Upper lobe of left lung (tissue), 6 donors: ENCODE results near the gene TMEM132C. TPM values are rescaled to one million over a fixed set of nuclear protein-coding genes. Genes with fewer than 3 reads are reported as not detected.

Source experiments
- ATAC-seq, 2 donors: fragments of 200-7000 bp; cut with Tn5 transposase; one replicate each; pipeline ENCODE4 v1.9.1; 2022; ENCODE audit warnings: mild to moderate bottlenecking in 2 of 2, moderate library complexity in 2 of 2; ENCODE audit not compliant: low FRiP score in 2 of 2
- DNase-seq, 2 donors: peaks; one replicate each; pipeline ENCODE4 v3.0.0-alpha.2; 2019 to 2020
- H3K27ac ChIP-seq, 4 donors: fragments of 200-600 bp; sonication (generic); one replicate each; pipeline ENCODE4 v1.5.1; 2016 to 2019
- H3K27me3 ChIP-seq, 4 donors: fragments of 200-600 bp; sonication (generic); one replicate each; pipeline ENCODE4 v1.5.1; 2017 to 2019
- H3K36me3 ChIP-seq, 4 donors: fragments of 200-600 bp; sonication (generic); one replicate each; pipeline ENCODE4 v1.5.1; 2016 to 2019
- H3K4me1 ChIP-seq, 4 donors: fragments of 200-600 bp; sonication (generic); one replicate each; pipeline ENCODE4 v1.5.1; 2018 to 2019
- H3K4me3 ChIP-seq, 4 donors: fragments of 200-600 bp; sonication (generic); one replicate each; pipeline ENCODE4 v1.5.1; 2017 to 2019; ENCODE audit warnings: mild to moderate bottlenecking in 2 of 4, moderate library complexity in 1 of 4
- H3K9me3 ChIP-seq, 4 donors: fragments of 200-600 bp; sonication (generic); one replicate each; pipeline ENCODE4 v1.5.1; 2018 to 2019
- EP300 ChIP-seq, 4 donors: sonication (generic); formaldehyde crosslinking; IDR thresholded peaks; one replicate each; pipeline ENCODE4 v1.5.1; 2017; ENCODE audit warnings: antibody characterized with exemption in 4 of 4, control low read depth in 2 of 4
- POLR2A ChIP-seq, 4 donors: fragments of 450-650 bp; IDR thresholded peaks; one replicate each; pipeline ENCODE4 v1.5.1; 2016 to 2017; ENCODE audit warnings: antibody characterized with exemption in 4 of 4, mild to moderate bottlenecking in 2 of 4
- POLR2AphosphoS5 ChIP-seq, 2 donors: sonication (generic); formaldehyde crosslinking; IDR thresholded peaks; one replicate each; pipeline ENCODE4 v1.5.1; 2017; ENCODE audit warnings: antibody characterized with exemption in 2 of 2
- WGBS, 2 donors: methylation state at CpG; one replicate each; pipeline ENCODE4 v1.1.5; 2017 to 2018; 5-methylcytosine and 5-hydroxymethylcytosine counted together
- total RNA-seq, 6 donors: library from RNA; depleted of rRNA in 4 of 6; stranded (reverse); fragments of >200 nt in 4 of 6; gene quantifications; one replicate each; pipeline versions ENCODE4 v1.1.0 to v1.2.1, GENCODE V29; 2016 to 2021
- TF ChIP-seq, protein P1 (sequence below), 6 experiments: fragments of 450-650 bp in 4 of 6; fragments of 200-600 bp in 2 of 6; sonication (generic) in 2 of 6; IDR thresholded peaks; one replicate each; pipeline ENCODE4 v1.5.1; 2016 to 2019; ENCODE audit warnings: antibody characterized with exemption in 6 of 6
- donor health status: DM: no; HTN: no; CAD: no; lungs with moderate emphysema.
- donor health status: DM: no; HTN: yes; CAD: no; lungs with severe emphysema.

The TMEM132C gene
- total RNA-seq, 6 donors from 2014 or later = under 0.01 to 2.2 (median 1.1) TPM

DNA sequence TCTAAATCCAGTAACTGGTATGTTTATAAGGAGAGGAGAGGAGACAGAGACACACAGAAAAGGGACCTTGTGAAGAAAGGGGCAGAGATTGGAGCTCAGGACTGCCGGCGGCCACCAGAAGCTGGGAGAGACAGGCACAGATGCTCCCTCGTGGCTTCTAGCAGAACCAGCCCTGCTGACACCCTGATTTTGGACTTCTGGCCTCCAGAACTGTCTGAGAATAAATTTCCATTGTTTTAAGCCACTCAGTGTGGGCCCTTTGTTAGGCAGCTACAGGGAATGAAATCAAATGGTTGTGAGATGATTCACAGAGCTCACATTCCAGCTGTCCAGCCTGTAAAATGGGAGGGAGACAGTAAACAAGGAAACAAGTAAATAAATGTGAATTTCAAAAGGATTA lies 47.6 kb downstream of the TMEM132C start:
- H3K9me3 ChIP-seq = no peaks in the 10 kb centered on the region
- TF ChIP-seq POLR2A (IDR thresholded peaks at IDR 0.05) (no peak), EP300 (IDR thresholded peaks at IDR 0.05) (no peak), POLR2AphosphoS5 (IDR thresholded peaks at IDR 0.05) (no peak)
- TF ChIP-seq, protein P1, sequence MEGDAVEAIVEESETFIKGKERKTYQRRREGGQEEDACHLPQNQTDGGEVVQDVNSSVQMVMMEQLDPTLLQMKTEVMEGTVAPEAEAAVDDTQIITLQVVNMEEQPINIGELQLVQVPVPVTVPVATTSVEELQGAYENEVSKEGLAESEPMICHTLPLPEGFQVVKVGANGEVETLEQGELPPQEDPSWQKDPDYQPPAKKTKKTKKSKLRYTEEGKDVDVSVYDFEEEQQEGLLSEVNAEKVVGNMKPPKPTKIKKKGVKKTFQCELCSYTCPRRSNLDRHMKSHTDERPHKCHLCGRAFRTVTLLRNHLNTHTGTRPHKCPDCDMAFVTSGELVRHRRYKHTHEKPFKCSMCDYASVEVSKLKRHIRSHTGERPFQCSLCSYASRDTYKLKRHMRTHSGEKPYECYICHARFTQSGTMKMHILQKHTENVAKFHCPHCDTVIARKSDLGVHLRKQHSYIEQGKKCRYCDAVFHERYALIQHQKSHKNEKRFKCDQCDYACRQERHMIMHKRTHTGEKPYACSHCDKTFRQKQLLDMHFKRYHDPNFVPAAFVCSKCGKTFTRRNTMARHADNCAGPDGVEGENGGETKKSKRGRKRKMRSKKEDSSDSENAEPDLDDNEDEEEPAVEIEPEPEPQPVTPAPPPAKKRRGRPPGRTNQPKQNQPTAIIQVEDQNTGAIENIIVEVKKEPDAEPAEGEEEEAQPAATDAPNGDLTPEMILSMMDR (IDR thresholded peaks at IDR 0.05) = no peak
- H3K4me1 ChIP-seq = no peaks in the 10 kb centered on the region
- H3K27ac ChIP-seq = no peak overlapping the region
- DNase-seq = no peak
- no peak overlapping the region for H3K4me3 ChIP-seq
- no peaks in the 10 kb centered on the region for H3K36me3 ChIP-seq
- ATAC-seq = no peak
- H3K27me3 ChIP-seq = no peaks in the 10 kb centered on the region
- WGBS, 2 donors = 71 to 77% methylated on average over 3 of the region's 3 CpGs

DNA sequence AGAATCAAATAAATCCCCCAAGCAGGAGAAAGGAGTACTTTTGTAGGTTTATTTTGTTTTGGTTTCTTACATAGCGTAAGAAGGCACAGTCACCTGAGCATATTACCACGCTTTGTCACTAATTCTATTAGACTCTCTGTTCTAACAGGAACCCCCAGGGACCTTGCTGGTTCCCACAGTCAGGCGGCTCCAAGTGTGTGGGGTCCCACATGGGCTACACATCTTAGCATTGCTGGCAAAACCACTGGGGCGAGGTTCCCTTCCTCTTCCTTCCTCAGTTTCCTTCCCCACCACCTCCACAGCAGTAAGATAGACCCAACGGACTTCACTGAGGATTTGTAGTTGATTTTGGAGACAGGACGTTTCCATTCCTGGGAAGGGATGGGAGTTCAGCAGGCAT lies 49.1 kb downstream of the TMEM132C start:
- DNase-seq (no peak), ATAC-seq (no peak)
- Histone ChIP-seq H3K4me3 (no peak overlapping the region), H3K4me1 (no peaks in the 10 kb centered on the region), H3K27ac (no peak overlapping the region), H3K27me3 (no peaks in the 10 kb centered on the region), H3K36me3 (no peaks in the 10 kb centered on the region), H3K9me3 (no peaks in the 10 kb centered on the region)
- TF ChIP-seq POLR2AphosphoS5 (IDR thresholded peaks at IDR 0.05) = no peak
- WGBS, 2 donors = 50 to 66% methylated on average over 6 of the region's 6 CpGs

DNA sequence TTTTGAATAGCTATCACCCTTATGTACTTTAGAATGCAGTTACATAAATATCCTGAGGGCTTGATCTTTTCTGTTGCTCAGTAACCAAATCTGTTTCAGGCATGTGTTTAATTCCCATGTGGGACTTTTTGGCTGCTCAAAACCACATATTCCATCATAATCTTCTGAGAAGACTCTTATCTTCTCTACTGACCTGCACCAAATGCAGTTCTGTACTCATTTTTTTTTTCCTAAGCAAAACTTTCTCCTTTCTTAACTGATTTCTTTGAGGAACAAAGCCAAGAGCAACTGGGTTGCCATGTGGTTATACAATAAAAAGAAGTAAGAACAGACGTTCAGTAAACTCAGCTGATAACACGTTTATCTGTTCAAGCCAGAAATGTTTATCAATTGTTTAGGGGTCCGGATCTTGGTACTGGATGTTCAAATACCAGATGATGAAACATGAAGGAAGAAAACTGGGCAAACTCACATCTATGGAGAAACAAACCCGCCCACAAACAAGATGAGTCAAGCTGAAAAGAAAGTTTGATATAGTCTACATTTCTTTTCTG lies 50.1 kb downstream of the TMEM132C start:
- no peaks in the 10 kb centered on the region for H3K36me3 ChIP-seq
- H3K9me3 ChIP-seq = peaks cover 0 to 5% (median 0%) of the 10 kb centered on the region in 4 donors
- TF ChIP-seq, protein P1 (IDR thresholded peaks at IDR 0.05) = no peak
- TF ChIP-seq POLR2AphosphoS5 (IDR thresholded peaks at IDR 0.05) (no peak), POLR2A (IDR thresholded peaks at IDR 0.05) (no peak), EP300 (IDR thresholded peaks at IDR 0.05) (no peak)
- no peak overlapping the region for H3K27ac ChIP-seq
- no peak overlapping the region for H3K4me3 ChIP-seq
- no peaks in the 10 kb centered on the region for H3K4me1 ChIP-seq
- DNase-seq = no peak
- WGBS, 2 donors = 21 to 30% methylated on average over 4 of the region's 4 CpGs
- peak in 1 of 2 donors; percentile 75 for ATAC-seq
- no peaks in the 10 kb centered on the region for H3K27me3 ChIP-seq

DNA sequence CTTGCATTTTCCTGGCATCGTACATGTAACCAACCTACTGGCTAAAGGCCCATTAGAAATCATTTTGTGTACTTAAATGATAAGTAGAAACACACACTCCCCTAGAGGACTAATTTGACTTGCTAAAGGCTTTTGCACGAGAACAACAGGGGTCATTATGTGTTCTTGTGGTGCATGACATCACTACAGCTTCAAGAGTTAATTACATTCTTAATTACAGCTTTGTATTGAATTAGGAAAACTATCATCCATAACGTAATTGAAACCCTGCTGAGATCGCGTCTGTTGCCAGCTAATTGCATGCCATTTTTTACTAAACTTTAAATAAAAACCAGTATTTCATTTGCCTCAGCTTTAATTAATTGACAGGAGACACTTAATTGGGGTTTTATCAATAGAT lies 51.4 kb downstream of the TMEM132C start:
- 69 to 73% methylated on average over 5 of the region's 5 CpGs for WGBS, 2 donors
- TF ChIP-seq POLR2AphosphoS5 (IDR thresholded peaks at IDR 0.05) (no peak), POLR2A (IDR thresholded peaks at IDR 0.05) (no peak), EP300 (IDR thresholded peaks at IDR 0.05) (no peak)
- TF ChIP-seq, protein P1 (IDR thresholded peaks at IDR 0.05) = no peak
- Histone ChIP-seq H3K9me3 (peaks cover 0 to 6% (median 0%) of the 10 kb centered on the region in 4 donors), H3K4me3 (no peak overlapping the region), H3K27ac (no peak overlapping the region), H3K4me1 (no peaks in the 10 kb centered on the region), H3K27me3 (no peaks in the 10 kb centered on the region), H3K36me3 (no peaks in the 10 kb centered on the region)
- DNase-seq = no peak
- ATAC-seq = no peak

DNA sequence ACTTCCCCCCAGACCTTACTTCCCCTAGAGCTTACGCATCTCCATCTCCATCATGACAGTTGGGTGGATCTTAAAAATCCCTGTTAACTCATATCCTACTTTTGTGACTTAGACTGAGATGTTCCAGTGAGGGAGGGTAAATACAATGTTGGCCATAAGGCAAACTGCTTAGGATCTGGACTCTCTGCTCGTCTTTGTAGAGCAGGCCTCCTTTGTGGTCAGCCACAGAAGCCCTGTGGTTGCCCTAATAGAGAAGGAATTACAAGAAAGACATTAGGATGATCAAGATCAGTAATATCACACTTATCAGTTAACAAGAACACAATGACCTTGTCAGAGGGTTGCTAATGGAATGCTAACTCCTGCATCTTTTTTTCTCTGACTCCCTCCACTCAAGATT lies 52.0 kb downstream of the TMEM132C start:
- TF ChIP-seq, protein P1 (IDR thresholded peaks at IDR 0.05) = no peak
- TF ChIP-seq POLR2A (IDR thresholded peaks at IDR 0.05) = no peak
- no peak for TF ChIP-seq EP300 (IDR thresholded peaks at IDR 0.05)
- no peak for TF ChIP-seq POLR2AphosphoS5 (IDR thresholded peaks at IDR 0.05)
- Histone ChIP-seq H3K27ac (no peak overlapping the region), H3K36me3 (no peaks in the 10 kb centered on the region), H3K4me1 (no peaks in the 10 kb centered on the region), H3K4me3 (no peak overlapping the region), H3K27me3 (no peaks in the 10 kb centered on the region), H3K9me3 (peaks cover 0 to 6% (median 0%) of the 10 kb centered on the region in 4 donors)
- WGBS, 2 donors = 69 to 70% methylated on average over 2 of the region's 2 CpGs
- ATAC-seq = no peak
- no peak for DNase-seq
